HCT116 (cell line): ENCODE results near the gene IRF2BP2. TPM values are rescaled to one million over a fixed set of nuclear protein-coding genes. Genes with fewer than 3 reads are reported as not detected.

Experiments
- ATAC-seq: fragments of 200-7000 bp; cut with Tn5 transposase; 2 replicates; pipeline ENCODE4 v1.9.1; 2020; ENCODE audit warnings: mild to moderate bottlenecking, moderate library complexity
- BruUV-seq: library from RNA; stranded (reverse); fragments of 400-500 nt; replicated peaks from 2 replicates; lab custom pipeline; 2021; lab: Mats Ljungman, UMichigan
- CTCF ChIA-PET: fragments of 300-600 bp; sonication (Branson Sonifier 250); formaldehyde crosslinking; loops from one replicate; lab custom pipeline; 2021; ENCODE audit warnings: antibody characterized with exemption; lab: Charles Lee
- POLR2A ChIA-PET: fragments of 300-600, 350-600 bp; sonication (Branson Sonifier 250); formaldehyde crosslinking; loops from one replicate; lab custom pipeline; 2021; ENCODE audit warnings: antibody characterized with exemption; lab: Charles Lee
- RAD21 ChIA-PET, 2 experiments: fragments of 300-600 bp; sonication (Branson Sonifier 250); formaldehyde crosslinking; loops; one replicate each; lab custom pipeline; 2023; ENCODE audit warnings: low total read pairs in 2 of 2; ENCODE audit not compliant: uncharacterized antibody in 2 of 2, unreplicated experiment in 2 of 2, low non-redundant PET in 1 of 2; lab: Charles Lee
- DNase-seq: peaks from one replicate; pipeline ENCODE4 v3.0.0-alpha.2; 2010; ENCODE audit warnings: low read depth, low spot score
- H2AFZ ChIP-seq: fragments of 200-600 bp; shearing (Covaris generic), sonication (generic); 2 replicates; pipeline ENCODE4 v1.6.1; 2017; ENCODE audit warnings: low read depth, mixed run types, mixed read lengths, antibody characterized with exemption, low read length; ENCODE audit not compliant: poor library complexity, severe bottlenecking
- H3K27ac ChIP-seq: 2 replicates; pipeline ENCODE4 v1.5.1; 2012; ENCODE audit warnings: low read depth, low read length
- H3K27me3 ChIP-seq: fragments of 200-600 bp; sonication (generic); 2 replicates; pipeline ENCODE4 v1.6.1; 2016; ENCODE audit warnings: mixed run types, low read length, mixed read lengths; ENCODE audit not compliant: insufficient read depth
- H3K36me3 ChIP-seq, 2 experiments: fragments of 200-500 bp in 1 of 2; fragments of 200-600 bp in 1 of 2; sonication (Bioruptor generic) in 1 of 2; sonication (generic) in 1 of 2; 2 replicates each; pipeline versions ENCODE4 v1.5.1 to v1.6.1; 2014 to 2016; ENCODE audit warnings: low read length in 2 of 2, inconsistent platforms in 1 of 2, mixed read lengths in 1 of 2, mixed run types in 1 of 2; ENCODE audit not compliant: insufficient read depth in 2 of 2, control insufficient read depth in 1 of 2
- H3K4me1 ChIP-seq, 2 experiments: fragments of 200-600 bp in 1 of 2; sonication (generic) in 1 of 2; 2 replicates each; pipeline versions ENCODE4 v1.5.1 to v1.6.1; 2012 to 2017; ENCODE audit warnings: low read length in 2 of 2, inconsistent platforms in 1 of 2, mild to moderate bottlenecking in 1 of 2, mixed read lengths in 1 of 2, mixed run types in 1 of 2, moderate library complexity in 1 of 2; ENCODE audit not compliant: insufficient read depth in 2 of 2, control insufficient read depth in 1 of 2
- H3K4me2 ChIP-seq: fragments of 200-600 bp; sonication (generic); 2 replicates; pipeline ENCODE4 v1.6.1; 2017; ENCODE audit warnings: mixed run types, low read length, mixed read lengths
- H3K4me3 ChIP-seq, 2 experiments: fragments of 200-600 bp in 1 of 2; sonication (generic) in 1 of 2; replicated peaks in 1 of 2; 2 replicates each; pipeline ENCODE4 v1.5.1; 2011 to 2016; ENCODE audit warnings: low read length in 2 of 2, control low read depth in 1 of 2, low read depth in 1 of 2, mild to moderate bottlenecking in 1 of 2, mixed read lengths in 1 of 2, mixed run types in 1 of 2
- H3K79me2 ChIP-seq: fragments of 200-600 bp; sonication (generic); 2 replicates; pipeline ENCODE4 v1.6.1; 2017; ENCODE audit warnings: mild to moderate bottlenecking, mixed run types, low read length, moderate library complexity, mixed read lengths; ENCODE audit not compliant: insufficient read depth
- H3K9ac ChIP-seq: fragments of 200-600 bp; sonication (generic); 2 replicates; pipeline ENCODE4 v1.6.1; 2016; ENCODE audit warnings: low read length, mixed read lengths
- H3K9me2 ChIP-seq: fragments of 200-600 bp; sonication (generic), shearing (Covaris generic); 2 replicates; pipeline ENCODE4 v1.6.1; 2017; ENCODE audit warnings: mixed run types, mild to moderate bottlenecking, moderate library complexity; ENCODE audit not compliant: insufficient read depth
- H3K9me3 ChIP-seq, 2 experiments: fragments of 200-500 bp in 1 of 2; fragments of 200-600 bp in 1 of 2; sonication (Bioruptor generic) in 1 of 2; sonication (generic) in 1 of 2; 2 replicates each; pipeline ENCODE4 v1.6.1; 2014 to 2017; ENCODE audit warnings: low read length in 2 of 2, mixed read lengths in 2 of 2, inconsistent platforms in 1 of 2, low read depth in 1 of 2, mild to moderate bottlenecking in 1 of 2, mixed run types in 1 of 2, moderate library complexity in 1 of 2; ENCODE audit not compliant: control insufficient read depth in 1 of 2, insufficient read depth in 1 of 2
- H4K20me1 ChIP-seq: fragments of 200-600 bp; sonication (generic), shearing (Covaris generic); 2 replicates; pipeline ENCODE4 v1.6.1; 2017; ENCODE audit warnings: mixed run types, mild to moderate bottlenecking, moderate library complexity; ENCODE audit not compliant: insufficient read depth
- ATF3 ChIP-seq: IDR thresholded peaks from 2 replicates; pipeline ENCODE4 v1.6.1; 2012
- CBX3 ChIP-seq: IDR thresholded peaks from 2 replicates; pipeline ENCODE4 v1.6.1; 2012; ENCODE audit warnings: low read depth
- EGR1 ChIP-seq: IDR thresholded peaks from 2 replicates; pipeline ENCODE4 v1.6.1; 2012; ENCODE audit warnings: low read depth
- ELF1 ChIP-seq: IDR thresholded peaks from 2 replicates; pipeline ENCODE4 v1.6.1; 2012; ENCODE audit warnings: low read depth, borderline replicate concordance
- EZH2 ChIP-seq: fragments of 200-600 bp; sonication (generic); IDR thresholded peaks from 2 replicates; pipeline ENCODE4 v1.6.1; 2017; ENCODE audit warnings: antibody characterized with exemption, mixed run types
- EZH2phosphoT487 ChIP-seq: fragments of 200-600 bp; IDR thresholded peaks from 2 replicates; pipeline ENCODE4 v1.6.1; 2018; ENCODE audit warnings: antibody characterized with exemption, borderline replicate concordance
- FOSL1 ChIP-seq: IDR thresholded peaks from 2 replicates; pipeline ENCODE4 v1.6.1; 2012; ENCODE audit warnings: low read depth
- MAX ChIP-seq: IDR thresholded peaks from 2 replicates; pipeline ENCODE4 v1.6.1; 2012
- POLR2AphosphoS5 ChIP-seq: IDR thresholded peaks from 2 replicates; pipeline ENCODE4 v1.6.1; 2011; ENCODE audit warnings: mild to moderate bottlenecking, low read depth, low read length, moderate library complexity
- RAD21 ChIP-seq: IDR thresholded peaks from 2 replicates; pipeline ENCODE4 v1.6.1; 2012; ENCODE audit warnings: low read depth, mild to moderate bottlenecking
- SIN3A ChIP-seq: IDR thresholded peaks from 2 replicates; pipeline ENCODE4 v1.6.1; 2012; ENCODE audit warnings: low read depth
- SP1 ChIP-seq: IDR thresholded peaks from 2 replicates; pipeline ENCODE4 v1.6.1; 2012; ENCODE audit warnings: low read depth
- SRF ChIP-seq: IDR thresholded peaks from 2 replicates; pipeline ENCODE4 v1.6.1; 2012; ENCODE audit warnings: low read depth
- TCF7L2 ChIP-seq: IDR thresholded peaks from 2 replicates; pipeline ENCODE4 v1.7.0; 2011; ENCODE audit warnings: borderline replicate concordance, inconsistent platforms; ENCODE audit not compliant: insufficient read depth, insufficient read length; ENCODE audit errors: extremely low read depth
- ZBTB33 ChIP-seq: IDR thresholded peaks from 2 replicates; pipeline ENCODE4 v1.6.1; 2011; ENCODE audit warnings: mild to moderate bottlenecking, low read length, moderate library complexity; ENCODE audit not compliant: insufficient replicate concordance; ENCODE audit errors: extremely low read depth
- ZFX ChIP-seq: fragments of 450-650 bp; IDR thresholded peaks from 2 replicates; pipeline ENCODE4 v1.6.1; 2017
- ZNF274 ChIP-seq: fragments of 200-500 bp; sonication (Bioruptor generic); IDR thresholded peaks from 2 replicates; pipeline ENCODE4 v1.6.1; 2014; ENCODE audit warnings: mild to moderate bottlenecking, low read depth, low read length, inconsistent platforms
- intact Hi-C: fragments of 100-400 bp; cut with micrococcal nuclease; formaldehyde crosslinking; loops from 2 replicates; pipeline ENCODE4 v1.10.0; 2022
- total RNA-seq: library from RNA; stranded (reverse); gene quantifications from one replicate; pipeline ENCODE4 v1.2.1, GENCODE V29; 2021; ENCODE audit not compliant: unreplicated experiment
- TF ChIP-seq, protein P1 (sequence below), 3 experiments: fragments of 200-600 bp in 1 of 3; sonication (generic) in 1 of 3; IDR thresholded peaks in 2 of 3; conservative IDR thresholded peaks in 1 of 3; 2 replicates each; pipeline ENCODE4 v1.5.1; 2012 to 2017; ENCODE audit warnings: low read depth in 2 of 3, low read length in 2 of 3, antibody characterized with exemption in 1 of 3, borderline replicate concordance in 1 of 3, control low read depth in 1 of 3, mild to moderate bottlenecking in 1 of 3, mixed read lengths in 1 of 3, mixed run types in 1 of 3, moderate library complexity in 1 of 3; ENCODE audit not compliant: insufficient read depth in 1 of 3

Gene IRF2BP2
- total RNA-seq, 1 experiment from 2014 or later: 61.3 TPM

- Histone ChIP-seq H3K9me3 (peaks cover 0 to 10% of the 10 kb centered on the region in 2 experiments; a peak in 1 of 4 replicates), H3K9me2 (no peaks in the 10 kb centered on the region), H3K4me1 (peaks cover 0 to 13% of the 10 kb centered on the region in 2 experiments; a peak in 2 of 4 replicates), H3K79me2 (no peaks in the 10 kb centered on the region), H3K36me3 (no peaks in the 10 kb centered on the region), H4K20me1 (no peaks in the 10 kb centered on the region), H3K4me3 (no peak overlapping the region), H3K27me3 (no peaks in the 10 kb centered on the region), H3K4me2 (no peak overlapping the region), H3K27ac (no peak overlapping the region), H3K9ac (no peak overlapping the region), H2AFZ (no peak overlapping the region)
- CTCF ChIA-PET: no interaction called here
- ATAC-seq (no peak), DNase-seq (no peak)
- no TSS peak for BruUV-seq
- TF ChIP-seq EZH2 (no peak), ZNF274 (no peak), SRF (no peak), CBX3 (peak; percentile 70; the same call in 1 of the 2 replicates)
- POLR2A ChIA-PET: no interaction called here
- RAD21 ChIA-PET: no interaction called here
- intact Hi-C loops: no loop called here
These were observed 36.0 kb upstream of the IRF2BP2 start for GRCh38 chr1:234645964-234646363.

DNA sequence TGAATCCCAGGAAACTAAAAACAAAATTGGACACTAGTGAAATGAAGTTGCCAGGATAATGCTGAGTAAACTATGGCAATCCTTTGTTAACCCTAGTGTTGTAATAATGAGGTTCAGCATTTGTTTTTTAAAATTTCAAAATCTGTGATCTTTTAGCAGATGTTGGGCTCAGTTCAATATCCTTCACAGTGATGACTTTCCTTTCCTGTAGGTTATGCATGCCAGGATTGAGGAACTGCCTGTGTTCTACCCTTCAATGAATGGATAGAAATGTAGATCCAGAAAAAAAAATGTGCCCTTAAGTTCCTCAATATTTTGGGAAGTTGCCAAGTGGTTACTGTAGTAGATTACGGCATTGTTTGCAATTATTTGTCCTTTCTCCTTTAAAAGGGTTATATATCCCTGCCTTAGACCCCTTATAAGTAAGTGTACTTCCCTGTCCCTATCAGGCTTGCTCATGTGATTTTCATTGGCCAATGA is 35.5 kb upstream of the IRF2BP2 start:
- no peak for ATAC-seq
- Histone ChIP-seq H3K4me1 (peaks cover 0 to 13% of the 10 kb centered on the region in 2 experiments; a peak in 2 of 4 replicates), H3K36me3 (no peaks in the 10 kb centered on the region), H3K27me3 (no peaks in the 10 kb centered on the region), H3K9me3 (peaks cover 0 to 10% of the 10 kb centered on the region in 2 experiments; a peak in 1 of 4 replicates), H3K4me2 (no peak overlapping the region), H3K9ac (no peak overlapping the region), H3K4me3 (no peak overlapping the region), H4K20me1 (no peaks in the 10 kb centered on the region), H3K9me2 (no peaks in the 10 kb centered on the region), H2AFZ (no peak overlapping the region), H3K27ac (no peak overlapping the region), H3K79me2 (no peaks in the 10 kb centered on the region)
- intact Hi-C loops: no loop called here
- RAD21 ChIA-PET: no interaction called here
- DNase-seq: no peak
- no TSS peak for BruUV-seq
- CTCF ChIA-PET: no interaction called here
- POLR2A ChIA-PET: no interaction called here
- TF ChIP-seq EZH2phosphoT487 (no peak), TCF7L2 (no peak), SP1 (no peak), ZNF274 (no peak), EGR1 (no peak), MAX (no peak), ZFX (no peak), SIN3A (no peak), FOSL1 (no peak), RAD21 (no peak), SRF (no peak), POLR2AphosphoS5 (no peak), ELF1 (no peak), ATF3 (no peak), ZBTB33 (no peak)
- TF ChIP-seq, protein P1, sequence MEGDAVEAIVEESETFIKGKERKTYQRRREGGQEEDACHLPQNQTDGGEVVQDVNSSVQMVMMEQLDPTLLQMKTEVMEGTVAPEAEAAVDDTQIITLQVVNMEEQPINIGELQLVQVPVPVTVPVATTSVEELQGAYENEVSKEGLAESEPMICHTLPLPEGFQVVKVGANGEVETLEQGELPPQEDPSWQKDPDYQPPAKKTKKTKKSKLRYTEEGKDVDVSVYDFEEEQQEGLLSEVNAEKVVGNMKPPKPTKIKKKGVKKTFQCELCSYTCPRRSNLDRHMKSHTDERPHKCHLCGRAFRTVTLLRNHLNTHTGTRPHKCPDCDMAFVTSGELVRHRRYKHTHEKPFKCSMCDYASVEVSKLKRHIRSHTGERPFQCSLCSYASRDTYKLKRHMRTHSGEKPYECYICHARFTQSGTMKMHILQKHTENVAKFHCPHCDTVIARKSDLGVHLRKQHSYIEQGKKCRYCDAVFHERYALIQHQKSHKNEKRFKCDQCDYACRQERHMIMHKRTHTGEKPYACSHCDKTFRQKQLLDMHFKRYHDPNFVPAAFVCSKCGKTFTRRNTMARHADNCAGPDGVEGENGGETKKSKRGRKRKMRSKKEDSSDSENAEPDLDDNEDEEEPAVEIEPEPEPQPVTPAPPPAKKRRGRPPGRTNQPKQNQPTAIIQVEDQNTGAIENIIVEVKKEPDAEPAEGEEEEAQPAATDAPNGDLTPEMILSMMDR (IDR thresholded peaks at IDR 0.05 in 2 of 3, conservative IDR thresholded peaks at IDR 0.05 in 1 of 3; ENCODE audit: borderline replicate concordance in 1 of 3, insufficient read depth in 1 of 3, low read depth in 2 of 3, low read length in 2 of 3): no peak
